Panc1 (cell line): ENCODE data around the gene TMED10. TPM values are rescaled to one million over a fixed set of nuclear protein-coding genes. Genes with fewer than 3 reads are reported as not detected.

Source experiments
- ATAC-seq: fragments of 200-7000 bp; cut with Tn5 transposase; 2 replicates; pipeline ENCODE4 v1.9.1; 2020; ENCODE audit warnings: mild to moderate bottlenecking, moderate library complexity
- BruUV-seq: library from RNA; stranded (reverse); fragments of 400-500 nt; replicated peaks from 2 replicates; lab custom pipeline; 2021; lab: Mats Ljungman, UMichigan
- CTCF ChIA-PET: fragments of 300-600 bp; sonication (Branson Sonifier 250); formaldehyde crosslinking; loops from one replicate; lab custom pipeline; 2022; ENCODE audit warnings: antibody characterized with exemption; lab: Charles Lee
- POLR2A ChIA-PET: fragments of 300-600 bp; sonication (Branson Sonifier 250); formaldehyde crosslinking; loops from one replicate; lab custom pipeline; 2022; ENCODE audit warnings: antibody characterized with exemption; lab: Charles Lee
- DNase-seq: peaks from one replicate; pipeline ENCODE4 v3.0.0-alpha.2; 2010; ENCODE audit warnings: low read depth, low spot score
- H3K27ac ChIP-seq: 2 replicates; pipeline ENCODE4 v1.5.1; 2011; ENCODE audit warnings: mild to moderate bottlenecking, low read length, inconsistent platforms
- H3K27me3 ChIP-seq: fragments of 200-500 bp; sonication (Bioruptor generic); 2 replicates; pipeline ENCODE4 v1.6.0; 2014; ENCODE audit warnings: low read length, inconsistent platforms; ENCODE audit not compliant: control insufficient read depth, insufficient read depth
- H3K36me3 ChIP-seq: fragments of 200-500 bp; sonication (Bioruptor generic); 2 replicates; pipeline ENCODE4 v1.5.1; 2014; ENCODE audit warnings: inconsistent platforms, mild to moderate bottlenecking, low read length, moderate library complexity; ENCODE audit not compliant: control insufficient read depth, insufficient read depth
- H3K4me1 ChIP-seq: 2 replicates; pipeline ENCODE4 v1.5.1; 2011; ENCODE audit warnings: inconsistent platforms, mild to moderate bottlenecking, low read length, moderate library complexity; ENCODE audit not compliant: control insufficient read depth, insufficient read depth
- H3K4me3 ChIP-seq, 2 experiments: 2 replicates each; pipeline ENCODE4 v1.5.1; 2011 to 2012; ENCODE audit warnings: low read depth in 2 of 2, low read length in 2 of 2, mild to moderate bottlenecking in 2 of 2, inconsistent platforms in 1 of 2, moderate library complexity in 1 of 2
- H3K9me3 ChIP-seq: fragments of 200-500 bp; sonication (Bioruptor generic); 2 replicates; pipeline ENCODE4 v1.5.1; 2014; ENCODE audit warnings: low read depth, mild to moderate bottlenecking, inconsistent platforms, low read length, moderate library complexity; ENCODE audit not compliant: control insufficient read depth, insufficient read depth
- POLR2AphosphoS5 ChIP-seq: IDR thresholded peaks from 2 replicates; pipeline ENCODE4 v1.6.1; 2012; ENCODE audit warnings: mild to moderate bottlenecking, low read depth, low read length, moderate library complexity
- SIN3A ChIP-seq: IDR thresholded peaks from 2 replicates; pipeline ENCODE4 v1.6.1; 2012; ENCODE audit warnings: low read depth, mild to moderate bottlenecking, low read length, moderate library complexity, borderline replicate concordance; ENCODE audit not compliant: insufficient read depth
- TCF7L2 ChIP-seq: IDR thresholded peaks from 2 replicates; pipeline ENCODE4 v1.6.1; 2011; ENCODE audit warnings: mild to moderate bottlenecking, low read depth, low read length, inconsistent platforms
- in situ Hi-C: cut with HindIII; loops from 2 replicates; pipeline ENCODE4 v1.10.0; 2016; ENCODE audit warnings: low sequenced_read_pairs, low pct_unique_long_range_greater_than_20kb
- intact Hi-C: fragments of 100-400 bp; cut with micrococcal nuclease; formaldehyde crosslinking; loops from one replicate; pipeline ENCODE4 v1.10.0; 2022; ENCODE audit not compliant: unreplicated experiment
- total RNA-seq: library from RNA; stranded (reverse); gene quantifications from one replicate; pipeline ENCODE4 v1.2.1, GENCODE V29; 2021; ENCODE audit not compliant: unreplicated experiment
- TF ChIP-seq, protein P1 (sequence below): fragments of 450-650 bp; IDR thresholded peaks from 2 replicates; pipeline ENCODE4 v1.5.1; 2017; ENCODE audit warnings: mild to moderate bottlenecking
- TF ChIP-seq, protein P2 (sequence below), 2 experiments: IDR thresholded peaks; 2 replicates each; pipeline ENCODE4 v1.6.1; 2011 to 2012; ENCODE audit warnings: low read depth in 2 of 2, control low read depth in 1 of 2, low read length in 1 of 2, mild to moderate bottlenecking in 1 of 2, moderate library complexity in 1 of 2; ENCODE audit not compliant: insufficient read depth in 1 of 2

Gene TMED10
- total RNA-seq, 1 experiment from 2014 or later, result 183 TPM

DNA sequence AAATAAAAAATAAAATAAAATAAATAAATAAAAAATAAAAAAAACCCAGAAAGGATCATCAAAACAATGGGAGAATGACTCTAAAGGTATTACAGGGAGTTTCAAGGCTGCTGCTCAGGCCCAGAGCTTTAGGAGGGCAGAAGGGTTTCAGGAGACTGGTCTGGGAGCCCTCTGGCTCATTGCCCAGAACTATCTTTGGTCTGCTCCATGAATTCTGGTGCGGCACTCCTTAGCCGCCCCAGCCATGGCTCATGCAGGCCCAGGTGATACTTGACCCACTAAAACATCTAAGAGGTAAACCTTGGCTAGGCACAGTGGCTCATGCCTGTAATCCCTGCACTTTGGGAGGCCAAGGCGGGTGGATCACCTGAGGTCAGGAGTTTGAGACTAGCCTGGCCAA lies 14.7 kb upstream of the TMED10 start:
- Histone ChIP-seq H3K9me3 (no peaks in the 10 kb centered on the region), H3K4me3 (no peak overlapping the region), H3K36me3 (no peaks in the 10 kb centered on the region), H3K27ac (no peak overlapping the region), H3K4me1 (no peaks in the 10 kb centered on the region), H3K27me3 (no peaks in the 10 kb centered on the region)
- ATAC-seq (no peak), DNase-seq (no peak)
- intact Hi-C loops, result no loop called here
- CTCF ChIA-PET, result no interaction called here
- POLR2A ChIA-PET, result no interaction called here
- in situ Hi-C loops, result no loop called here
- no TSS peak for BruUV-seq
- no peak for TF ChIP-seq POLR2AphosphoS5
- TF ChIP-seq TCF7L2, result no peak
- TF ChIP-seq SIN3A, result no peak

DNA sequence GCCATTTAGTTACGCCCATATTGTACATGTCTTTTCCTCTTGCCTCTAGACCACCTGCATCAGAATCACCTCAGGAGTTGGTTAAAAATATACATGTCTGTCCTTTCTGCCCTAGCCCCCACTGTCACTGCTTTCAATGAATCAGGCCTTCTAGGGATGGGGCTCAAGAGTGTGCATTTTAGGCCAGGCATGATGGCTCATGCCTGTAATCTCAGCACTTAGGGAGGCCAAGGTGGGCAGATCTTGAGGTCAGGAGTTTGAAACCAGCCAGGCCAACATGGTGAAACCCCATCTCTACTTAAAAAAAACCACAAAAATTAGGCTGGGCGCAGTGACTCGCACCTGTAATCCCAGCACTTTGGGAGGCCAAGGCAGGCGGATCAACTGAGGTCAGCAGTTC lies 13.6 kb upstream of the TMED10 start:
- Histone ChIP-seq H3K4me3 (no peak overlapping the region), H3K9me3 (no peaks in the 10 kb centered on the region), H3K27me3 (no peaks in the 10 kb centered on the region), H3K27ac (no peak overlapping the region), H3K36me3 (no peaks in the 10 kb centered on the region), H3K4me1 (no peaks in the 10 kb centered on the region)
- no peak for TF ChIP-seq POLR2AphosphoS5
- no peak for TF ChIP-seq TCF7L2
- no peak for TF ChIP-seq SIN3A
- TF ChIP-seq, protein P1, sequence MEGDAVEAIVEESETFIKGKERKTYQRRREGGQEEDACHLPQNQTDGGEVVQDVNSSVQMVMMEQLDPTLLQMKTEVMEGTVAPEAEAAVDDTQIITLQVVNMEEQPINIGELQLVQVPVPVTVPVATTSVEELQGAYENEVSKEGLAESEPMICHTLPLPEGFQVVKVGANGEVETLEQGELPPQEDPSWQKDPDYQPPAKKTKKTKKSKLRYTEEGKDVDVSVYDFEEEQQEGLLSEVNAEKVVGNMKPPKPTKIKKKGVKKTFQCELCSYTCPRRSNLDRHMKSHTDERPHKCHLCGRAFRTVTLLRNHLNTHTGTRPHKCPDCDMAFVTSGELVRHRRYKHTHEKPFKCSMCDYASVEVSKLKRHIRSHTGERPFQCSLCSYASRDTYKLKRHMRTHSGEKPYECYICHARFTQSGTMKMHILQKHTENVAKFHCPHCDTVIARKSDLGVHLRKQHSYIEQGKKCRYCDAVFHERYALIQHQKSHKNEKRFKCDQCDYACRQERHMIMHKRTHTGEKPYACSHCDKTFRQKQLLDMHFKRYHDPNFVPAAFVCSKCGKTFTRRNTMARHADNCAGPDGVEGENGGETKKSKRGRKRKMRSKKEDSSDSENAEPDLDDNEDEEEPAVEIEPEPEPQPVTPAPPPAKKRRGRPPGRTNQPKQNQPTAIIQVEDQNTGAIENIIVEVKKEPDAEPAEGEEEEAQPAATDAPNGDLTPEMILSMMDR, result no peak
- TF ChIP-seq, protein P2, sequence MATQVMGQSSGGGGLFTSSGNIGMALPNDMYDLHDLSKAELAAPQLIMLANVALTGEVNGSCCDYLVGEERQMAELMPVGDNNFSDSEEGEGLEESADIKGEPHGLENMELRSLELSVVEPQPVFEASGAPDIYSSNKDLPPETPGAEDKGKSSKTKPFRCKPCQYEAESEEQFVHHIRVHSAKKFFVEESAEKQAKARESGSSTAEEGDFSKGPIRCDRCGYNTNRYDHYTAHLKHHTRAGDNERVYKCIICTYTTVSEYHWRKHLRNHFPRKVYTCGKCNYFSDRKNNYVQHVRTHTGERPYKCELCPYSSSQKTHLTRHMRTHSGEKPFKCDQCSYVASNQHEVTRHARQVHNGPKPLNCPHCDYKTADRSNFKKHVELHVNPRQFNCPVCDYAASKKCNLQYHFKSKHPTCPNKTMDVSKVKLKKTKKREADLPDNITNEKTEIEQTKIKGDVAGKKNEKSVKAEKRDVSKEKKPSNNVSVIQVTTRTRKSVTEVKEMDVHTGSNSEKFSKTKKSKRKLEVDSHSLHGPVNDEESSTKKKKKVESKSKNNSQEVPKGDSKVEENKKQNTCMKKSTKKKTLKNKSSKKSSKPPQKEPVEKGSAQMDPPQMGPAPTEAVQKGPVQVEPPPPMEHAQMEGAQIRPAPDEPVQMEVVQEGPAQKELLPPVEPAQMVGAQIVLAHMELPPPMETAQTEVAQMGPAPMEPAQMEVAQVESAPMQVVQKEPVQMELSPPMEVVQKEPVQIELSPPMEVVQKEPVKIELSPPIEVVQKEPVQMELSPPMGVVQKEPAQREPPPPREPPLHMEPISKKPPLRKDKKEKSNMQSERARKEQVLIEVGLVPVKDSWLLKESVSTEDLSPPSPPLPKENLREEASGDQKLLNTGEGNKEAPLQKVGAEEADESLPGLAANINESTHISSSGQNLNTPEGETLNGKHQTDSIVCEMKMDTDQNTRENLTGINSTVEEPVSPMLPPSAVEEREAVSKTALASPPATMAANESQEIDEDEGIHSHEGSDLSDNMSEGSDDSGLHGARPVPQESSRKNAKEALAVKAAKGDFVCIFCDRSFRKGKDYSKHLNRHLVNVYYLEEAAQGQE (IDR thresholded peaks at IDR 0.05; ENCODE audit: insufficient read depth in 1 of 2, low read depth in 2 of 2, low read length in 1 of 2), result no peak
- intact Hi-C loops (no loop called here), in situ Hi-C loops (no loop called here)
- no TSS peak for BruUV-seq
- CTCF ChIA-PET, result no interaction called here
- ATAC-seq (no peak), DNase-seq (no peak)
- POLR2A ChIA-PET, result no interaction called here

DNA sequence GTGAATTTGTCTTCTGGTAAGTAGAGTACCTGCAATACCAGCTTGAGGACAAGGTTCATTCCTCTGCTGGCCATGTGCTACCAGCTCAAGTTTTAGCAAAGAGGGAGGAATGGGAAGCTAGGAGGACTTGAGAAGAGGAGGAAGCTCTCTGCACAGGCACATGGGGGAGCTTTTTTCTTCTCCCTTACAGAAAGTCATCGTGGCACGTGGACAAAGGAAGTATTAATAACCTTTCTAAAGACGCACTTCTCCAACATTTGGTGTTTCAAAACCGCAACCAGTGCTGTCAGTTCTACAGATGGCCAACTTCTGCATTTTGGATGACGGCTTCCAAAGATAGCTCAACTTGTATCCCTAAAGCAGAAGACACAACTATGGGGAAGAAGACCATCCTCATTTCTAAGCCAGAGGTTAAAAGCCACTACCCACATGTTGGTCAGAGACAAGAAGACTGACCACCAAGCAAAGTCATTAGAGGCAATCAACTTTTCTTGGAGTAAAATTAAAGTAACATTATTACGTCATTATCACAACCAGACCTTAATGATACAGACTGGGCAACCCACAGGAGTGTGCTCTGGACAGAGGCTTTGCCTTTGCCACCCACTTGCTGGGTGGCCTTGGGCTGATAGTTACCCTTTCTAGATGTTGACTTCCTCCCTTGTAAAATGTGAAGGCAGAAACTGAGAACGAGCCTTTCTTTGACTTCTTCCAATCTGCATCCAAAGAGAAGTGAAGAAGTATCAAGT lies 12.3 kb upstream of the TMED10 start:
- TF ChIP-seq TCF7L2 (no peak), POLR2AphosphoS5 (no peak), SIN3A (no peak)
- TF ChIP-seq, protein P1, result no peak
- TF ChIP-seq, protein P2 (IDR thresholded peaks at IDR 0.05; ENCODE audit: insufficient read depth in 1 of 2, low read depth in 2 of 2, low read length in 1 of 2), result no peak
- H3K27ac ChIP-seq, result no peak overlapping the region
- H3K4me1 ChIP-seq, result no peaks in the 10 kb centered on the region
- in situ Hi-C loops, result no loop called here
- no peak for DNase-seq
- no peak overlapping the region for H3K4me3 ChIP-seq
- no peaks in the 10 kb centered on the region for H3K36me3 ChIP-seq
- POLR2A ChIA-PET, result no interaction called here
- CTCF ChIA-PET, result no interaction called here
- no peak for ATAC-seq
- intact Hi-C loops, result no loop called here
- no TSS peak for BruUV-seq
- no peaks in the 10 kb centered on the region for H3K27me3 ChIP-seq
- no peaks in the 10 kb centered on the region for H3K9me3 ChIP-seq
